Erythroblast (primary cell): ENCODE results near the gene ZNF385C.

ENCODE experiments used
- GATA1 ChIP-seq: IDR thresholded peaks from 2 replicates; pipeline ENCODE4 v1.6.1; 2011; ENCODE audit warnings: low read depth, mild to moderate bottlenecking, control low read depth, low read length, moderate library complexity
- POLR2A ChIP-seq: IDR thresholded peaks from 2 replicates; pipeline ENCODE4 v1.6.1; 2011; ENCODE audit warnings: mild to moderate bottlenecking, low read length

DNA sequence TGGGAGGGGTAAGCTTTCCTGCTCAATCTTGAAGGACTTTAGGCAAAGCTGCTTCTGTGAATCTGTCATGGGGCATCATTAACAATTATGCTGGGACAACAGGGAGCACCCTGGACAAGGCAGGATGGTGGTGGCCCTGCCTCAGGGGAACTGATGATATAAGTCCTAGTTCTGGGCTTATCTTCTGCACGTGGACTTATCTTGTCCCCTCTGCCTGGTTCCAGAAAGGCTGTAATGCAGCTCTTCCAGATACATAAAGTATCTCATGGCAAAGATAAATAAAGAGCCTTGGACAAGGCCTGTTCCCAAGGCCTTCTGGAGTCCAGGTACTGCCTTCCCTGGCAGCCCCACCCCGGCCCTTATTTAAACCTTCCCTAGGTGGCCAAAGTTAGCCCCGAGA is 6.0 kb upstream of the ZNF385C start:
- TF ChIP-seq POLR2A (no peak), GATA1 (no peak)
